ENCODE results near the gene PTPRT. TPM values are rescaled to one million over a fixed set of nuclear protein-coding genes. Genes with fewer than 3 reads are reported as not detected.

PTPRT gene
- total RNA-seq, 1 experiment from 2014 or later: not detected

DNA sequence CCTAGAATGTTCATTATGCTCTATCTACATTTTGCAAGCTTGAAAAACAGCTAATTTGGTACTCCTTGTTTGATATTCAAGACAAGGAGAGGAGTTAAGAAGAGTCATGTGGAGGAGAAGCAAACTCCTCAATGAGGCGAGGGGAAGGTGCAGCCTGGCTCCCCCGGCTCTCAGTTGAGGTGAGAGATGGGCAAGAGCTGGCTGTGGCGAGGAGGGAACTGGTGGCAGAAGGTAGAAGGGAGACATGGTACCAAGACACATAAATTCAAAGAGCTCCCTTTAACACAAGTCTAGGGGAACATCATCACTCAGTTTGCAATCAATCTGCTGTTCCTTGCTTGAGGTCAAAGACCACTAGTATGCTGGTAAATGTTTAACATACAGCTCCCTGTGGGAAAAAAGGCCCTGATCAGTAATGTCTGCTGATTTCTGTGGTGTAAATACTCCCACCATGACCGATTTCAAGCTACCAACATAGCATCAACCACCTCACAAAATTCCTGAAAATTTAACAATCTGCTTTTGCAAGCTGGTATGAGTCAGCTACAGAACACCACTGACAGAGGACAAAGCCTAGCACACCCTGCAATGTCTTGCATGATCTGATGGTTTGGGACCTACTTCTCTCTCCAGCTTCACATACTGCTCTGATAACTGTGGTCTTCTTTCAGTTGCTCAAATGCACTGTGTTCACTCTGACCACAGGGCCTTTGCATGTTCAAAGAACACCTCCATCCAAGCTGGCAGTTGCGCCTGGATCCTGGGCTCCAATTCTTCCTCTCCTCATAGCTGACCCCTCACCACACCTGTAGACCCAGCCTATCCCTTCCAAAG is 1055.2 kb downstream of the PTPRT start:
- no peak for ATAC-seq
- Histone ChIP-seq H3K4me1 (ENCODE audit: control insufficient read depth, insufficient read depth, low read length) (no peaks in the 10 kb centered on the region), H3K27me3 (ENCODE audit: control insufficient read depth, insufficient read depth, low read length) (no peaks in the 10 kb centered on the region), H3K27ac (ENCODE audit: low read length) (no peak overlapping the region), H3K36me3 (ENCODE audit: control insufficient read depth, insufficient read depth, low read length) (no peaks in the 10 kb centered on the region), H3K4me3 (ENCODE audit: low read depth in 2 of 2, low read length in 2 of 2) (no peak overlapping the region), H3K9me3 (ENCODE audit: control insufficient read depth, insufficient read depth, low read depth, low read length) (no peaks in the 10 kb centered on the region)
- in situ Hi-C loops (cut with HindIII; ENCODE audit: low pct_unique_long_range_greater_than_20kb, low sequenced_read_pairs): no loop called here
- intact Hi-C loops (cut with micrococcal nuclease; ENCODE audit: unreplicated experiment): no loop called here
- DNase-seq (ENCODE audit: low read depth, low spot score): no peak
- no TSS peak for BruUV-seq (replicated peaks)
- POLR2A ChIA-PET: no interaction called here
- CTCF ChIA-PET: no interaction called here
- no peak for TF ChIP-seq TCF7L2 (IDR thresholded peaks at IDR 0.05; ENCODE audit: low read depth, low read length)

- no TSS peak for BruUV-seq (replicated peaks)
- CTCF ChIA-PET: no interaction called here
Observed at GRCh38 chr20:42130810-42131596, 1058.7 kb downstream of the PTPRT start.

More at GRCh38 chr20:42130810-42131596, 1058.7 kb downstream of the PTPRT start:
- intact Hi-C loops (cut with micrococcal nuclease; ENCODE audit: unreplicated experiment): no loop called here
- TF ChIP-seq CTCF (IDR thresholded peaks at IDR 0.05) (no peak), TCF7L2 (IDR thresholded peaks at IDR 0.05; ENCODE audit: low read depth, low read length) (no peak), POLR2AphosphoS5 (IDR thresholded peaks at IDR 0.05; ENCODE audit: low read depth, low read length) (no peak), SIN3A (IDR thresholded peaks at IDR 0.05; ENCODE audit: borderline replicate concordance, insufficient read depth, low read depth, low read length) (no peak)
- TF ChIP-seq, protein P1, sequence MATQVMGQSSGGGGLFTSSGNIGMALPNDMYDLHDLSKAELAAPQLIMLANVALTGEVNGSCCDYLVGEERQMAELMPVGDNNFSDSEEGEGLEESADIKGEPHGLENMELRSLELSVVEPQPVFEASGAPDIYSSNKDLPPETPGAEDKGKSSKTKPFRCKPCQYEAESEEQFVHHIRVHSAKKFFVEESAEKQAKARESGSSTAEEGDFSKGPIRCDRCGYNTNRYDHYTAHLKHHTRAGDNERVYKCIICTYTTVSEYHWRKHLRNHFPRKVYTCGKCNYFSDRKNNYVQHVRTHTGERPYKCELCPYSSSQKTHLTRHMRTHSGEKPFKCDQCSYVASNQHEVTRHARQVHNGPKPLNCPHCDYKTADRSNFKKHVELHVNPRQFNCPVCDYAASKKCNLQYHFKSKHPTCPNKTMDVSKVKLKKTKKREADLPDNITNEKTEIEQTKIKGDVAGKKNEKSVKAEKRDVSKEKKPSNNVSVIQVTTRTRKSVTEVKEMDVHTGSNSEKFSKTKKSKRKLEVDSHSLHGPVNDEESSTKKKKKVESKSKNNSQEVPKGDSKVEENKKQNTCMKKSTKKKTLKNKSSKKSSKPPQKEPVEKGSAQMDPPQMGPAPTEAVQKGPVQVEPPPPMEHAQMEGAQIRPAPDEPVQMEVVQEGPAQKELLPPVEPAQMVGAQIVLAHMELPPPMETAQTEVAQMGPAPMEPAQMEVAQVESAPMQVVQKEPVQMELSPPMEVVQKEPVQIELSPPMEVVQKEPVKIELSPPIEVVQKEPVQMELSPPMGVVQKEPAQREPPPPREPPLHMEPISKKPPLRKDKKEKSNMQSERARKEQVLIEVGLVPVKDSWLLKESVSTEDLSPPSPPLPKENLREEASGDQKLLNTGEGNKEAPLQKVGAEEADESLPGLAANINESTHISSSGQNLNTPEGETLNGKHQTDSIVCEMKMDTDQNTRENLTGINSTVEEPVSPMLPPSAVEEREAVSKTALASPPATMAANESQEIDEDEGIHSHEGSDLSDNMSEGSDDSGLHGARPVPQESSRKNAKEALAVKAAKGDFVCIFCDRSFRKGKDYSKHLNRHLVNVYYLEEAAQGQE (IDR thresholded peaks at IDR 0.05; ENCODE audit: insufficient read depth in 1 of 2, low read depth in 2 of 2, low read length in 1 of 2): no peak
- in situ Hi-C loops (cut with HindIII; ENCODE audit: low pct_unique_long_range_greater_than_20kb, low sequenced_read_pairs): no loop called here
- Histone ChIP-seq H3K4me3 (ENCODE audit: low read depth in 2 of 2, low read length in 2 of 2) (no peak overlapping the region), H3K9me3 (ENCODE audit: control insufficient read depth, insufficient read depth, low read depth, low read length) (no peaks in the 10 kb centered on the region), H3K36me3 (ENCODE audit: control insufficient read depth, insufficient read depth, low read length) (no peaks in the 10 kb centered on the region), H3K27me3 (ENCODE audit: control insufficient read depth, insufficient read depth, low read length) (no peaks in the 10 kb centered on the region), H3K4me1 (ENCODE audit: control insufficient read depth, insufficient read depth, low read length) (no peaks in the 10 kb centered on the region), H3K27ac (ENCODE audit: low read length) (no peak overlapping the region)
- DNase-seq (ENCODE audit: low read depth, low spot score): no peak
- POLR2A ChIA-PET: no interaction called here
- no peak for ATAC-seq

Measured in Panc1 (cell line).